Lower lobe of right lung (tissue), 2 donors: ENCODE measurements around the gene CSTB. TPM values are rescaled to one million over a fixed set of nuclear protein-coding genes. Genes with fewer than 3 reads are reported as not detected.

Source experiments
- ATAC-seq, 2 donors: fragments of 200-7000 bp; cut with Tn5 transposase; one replicate each; pipeline ENCODE4 v1.9.1; 2020 to 2022; ENCODE audit warnings: mild to moderate bottlenecking in 2 of 2, moderate library complexity in 2 of 2
- DNase-seq: peaks from one replicate; pipeline ENCODE4 v3.0.0-alpha.2; 2020
- H3K27ac ChIP-seq: fragments of 200-600 bp; one replicate; pipeline ENCODE4 v1.8.0; 2022
- H3K27me3 ChIP-seq: fragments of 200-600 bp; one replicate; pipeline ENCODE4 v1.8.0; 2022; ENCODE audit warnings: low read depth
- H3K36me3 ChIP-seq: fragments of 200-600 bp; one replicate; pipeline ENCODE4 v1.8.0; 2022; ENCODE audit warnings: mild to moderate bottlenecking
- H3K4me1 ChIP-seq: fragments of 200-600 bp; one replicate; pipeline ENCODE4 v1.8.0; 2022
- H3K4me3 ChIP-seq: fragments of 200-600 bp; one replicate; pipeline ENCODE4 v1.8.0; 2022; ENCODE audit warnings: mild to moderate bottlenecking
- H3K9me3 ChIP-seq: fragments of 200-600 bp; one replicate; pipeline ENCODE4 v1.8.0; 2022
- intact Hi-C: fragments of 100-400 bp; cut with DNase I; formaldehyde crosslinking; loops from one replicate; pipeline ENCODE4 v1.11.0; 2022
- total RNA-seq: library from RNA; stranded (reverse); fragmentation: NEBNext Ultra II Directional; extraction: Animal tissue kit (Norgen Biotek cat#: 25700); gene quantifications from one replicate; pipeline ENCODE4 v1.2.1, GENCODE V29; 2021
- TF ChIP-seq, protein P1 (sequence below): fragments of 200-600 bp; IDR thresholded peaks from one replicate; pipeline ENCODE4 v1.8.0; 2022; ENCODE audit warnings: antibody characterized with exemption, mild to moderate bottlenecking
- donor health status: DM: no; HTN: yes; CAD: no; lungs with severe emphysema.

Gene CSTB
- total RNA-seq, 1 donor from 2014 or later: 154 TPM

DNA sequence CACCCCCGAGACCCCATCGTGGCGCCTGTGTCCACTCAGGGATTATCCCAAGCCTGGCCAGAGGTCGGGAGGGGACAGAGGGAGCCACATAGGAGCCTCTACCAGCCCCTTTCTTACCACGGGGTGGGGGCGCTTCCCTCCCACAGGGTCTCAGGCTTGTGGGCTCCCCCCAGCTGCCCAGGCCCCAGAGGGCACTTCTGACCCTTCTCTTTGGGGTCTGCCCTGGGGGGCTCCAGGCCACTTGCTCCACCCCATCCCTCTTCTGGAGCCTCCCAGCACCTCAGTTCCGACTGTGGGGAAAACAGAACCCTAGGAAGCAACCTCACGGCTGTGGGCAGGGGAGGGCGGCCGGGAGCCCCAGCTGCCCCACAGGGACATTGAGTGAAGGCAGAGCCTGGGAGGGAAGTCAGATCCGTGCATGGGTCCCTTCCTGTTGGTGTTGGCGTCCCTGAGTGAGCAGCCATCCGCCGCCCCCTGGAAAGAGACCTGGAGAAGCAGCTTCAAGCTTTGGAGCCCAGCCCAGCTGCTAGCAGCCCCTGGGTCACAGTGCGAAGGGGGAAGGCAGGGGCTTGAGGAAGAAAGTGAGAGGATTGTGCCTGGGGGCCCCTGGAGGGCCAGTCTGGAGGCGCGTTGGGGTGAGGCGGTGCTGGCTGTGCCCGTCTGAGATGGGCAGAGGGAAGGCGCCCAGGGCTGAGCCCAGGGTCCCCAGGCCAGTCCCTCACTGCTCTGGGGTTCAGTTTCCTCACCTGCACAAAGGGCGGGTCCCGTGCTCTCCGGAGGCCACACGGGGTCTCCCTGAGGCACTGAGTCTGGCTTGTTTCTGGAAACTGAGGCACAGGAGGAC, 35.4 kb upstream of the CSTB start:
- DNase-seq: no peak
- Histone ChIP-seq H3K27ac (peak overlapping the region; percentile 32), H3K9me3 (no peaks in the 10 kb centered on the region), H3K4me3 (peak overlapping the region; percentile 47), H3K27me3 (no peaks in the 10 kb centered on the region), H3K36me3 (peaks cover 7% of the 10 kb centered on the region), H3K4me1 (peaks cover 24% of the 10 kb centered on the region)
- TF ChIP-seq, protein P1, sequence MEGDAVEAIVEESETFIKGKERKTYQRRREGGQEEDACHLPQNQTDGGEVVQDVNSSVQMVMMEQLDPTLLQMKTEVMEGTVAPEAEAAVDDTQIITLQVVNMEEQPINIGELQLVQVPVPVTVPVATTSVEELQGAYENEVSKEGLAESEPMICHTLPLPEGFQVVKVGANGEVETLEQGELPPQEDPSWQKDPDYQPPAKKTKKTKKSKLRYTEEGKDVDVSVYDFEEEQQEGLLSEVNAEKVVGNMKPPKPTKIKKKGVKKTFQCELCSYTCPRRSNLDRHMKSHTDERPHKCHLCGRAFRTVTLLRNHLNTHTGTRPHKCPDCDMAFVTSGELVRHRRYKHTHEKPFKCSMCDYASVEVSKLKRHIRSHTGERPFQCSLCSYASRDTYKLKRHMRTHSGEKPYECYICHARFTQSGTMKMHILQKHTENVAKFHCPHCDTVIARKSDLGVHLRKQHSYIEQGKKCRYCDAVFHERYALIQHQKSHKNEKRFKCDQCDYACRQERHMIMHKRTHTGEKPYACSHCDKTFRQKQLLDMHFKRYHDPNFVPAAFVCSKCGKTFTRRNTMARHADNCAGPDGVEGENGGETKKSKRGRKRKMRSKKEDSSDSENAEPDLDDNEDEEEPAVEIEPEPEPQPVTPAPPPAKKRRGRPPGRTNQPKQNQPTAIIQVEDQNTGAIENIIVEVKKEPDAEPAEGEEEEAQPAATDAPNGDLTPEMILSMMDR: no peak
- ATAC-seq: peak; percentile 2 to 10
- intact Hi-C loops: no loop called here

DNA sequence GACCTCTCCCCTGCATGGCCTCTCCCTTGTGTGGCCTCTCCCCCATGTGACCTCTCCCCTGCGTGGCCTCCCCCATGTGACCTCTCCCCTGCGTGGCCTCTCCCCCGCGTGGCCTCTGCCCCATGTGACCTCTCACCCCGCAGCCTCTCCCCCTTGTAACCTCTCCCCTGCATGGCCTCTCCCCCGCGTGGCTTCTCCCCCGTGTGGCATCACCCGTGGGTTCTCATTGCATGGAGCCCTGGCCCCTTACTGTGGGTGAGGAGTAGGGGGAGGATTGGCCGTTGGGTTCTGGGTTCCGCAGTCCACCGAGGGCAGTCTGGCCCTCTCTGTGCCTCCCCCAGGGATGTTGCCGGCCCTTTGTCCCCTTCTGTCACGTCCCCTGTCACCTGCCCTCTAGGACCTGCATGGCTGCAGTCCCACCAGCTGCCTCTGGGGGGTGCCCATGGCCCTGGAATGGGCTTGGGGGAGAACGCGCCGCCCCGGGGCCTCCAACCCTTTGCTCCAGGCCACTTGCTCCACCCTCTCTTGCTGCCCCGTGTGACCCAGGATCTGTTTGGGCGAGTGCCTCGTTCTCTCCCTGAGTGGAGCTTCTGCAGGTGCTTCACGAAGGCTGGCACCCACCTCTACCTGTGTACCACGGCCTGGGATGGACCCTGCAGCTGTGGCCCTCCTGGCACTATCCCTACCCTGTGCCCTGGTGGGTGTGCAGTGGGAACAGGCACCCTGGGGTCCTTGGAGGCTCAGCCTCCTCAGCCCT, 34.6 kb upstream of the CSTB start:
- intact Hi-C loops: no loop called here
- ATAC-seq (peak; percentile 89 to 94), DNase-seq (peak; percentile 94)
- H3K27me3 ChIP-seq: no peaks in the 10 kb centered on the region
- no peak overlapping the region for H3K27ac ChIP-seq
- H3K9me3 ChIP-seq: no peaks in the 10 kb centered on the region
- H3K4me3 ChIP-seq: peak overlapping the region; percentile 47
- peaks cover 24% of the 10 kb centered on the region for H3K4me1 ChIP-seq
- TF ChIP-seq, protein P1: peak; percentile 96
- H3K36me3 ChIP-seq: peaks cover 10% of the 10 kb centered on the region

DNA sequence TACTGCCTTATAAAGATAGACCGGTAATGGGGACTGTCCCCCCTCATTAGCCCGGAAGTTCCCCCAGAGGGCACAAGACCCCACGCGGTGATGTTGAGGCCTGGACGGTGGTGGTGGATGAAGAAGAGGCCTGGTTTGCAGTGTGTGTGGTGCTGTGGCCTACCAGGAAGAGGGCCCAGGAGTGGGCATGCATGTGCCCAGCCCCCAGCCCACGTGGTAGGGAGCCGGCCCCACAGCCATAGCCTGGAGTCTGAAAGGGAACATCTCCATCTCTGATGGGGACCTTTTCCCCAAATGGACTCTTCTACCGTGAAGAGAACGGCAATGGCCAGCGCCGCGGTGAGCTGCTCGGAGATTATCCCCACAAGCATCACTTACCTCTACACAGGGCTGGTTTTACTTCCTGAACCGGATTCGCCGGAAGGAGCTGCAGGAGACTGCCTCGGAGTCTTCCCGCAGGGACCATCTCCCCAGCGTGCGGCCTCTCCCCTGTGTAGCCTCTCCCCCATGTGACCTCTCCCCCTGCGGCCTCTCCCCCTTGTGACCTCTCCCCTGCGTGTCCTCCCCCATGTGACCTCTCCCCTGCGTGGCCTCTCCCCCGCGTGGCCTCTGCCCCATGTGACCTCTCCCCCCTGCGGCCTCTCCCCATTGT, 33.9 kb upstream of the CSTB start:
- DNase-seq: peak; percentile 75
- no peaks in the 10 kb centered on the region for H3K27me3 ChIP-seq
- no peak for ATAC-seq
- H3K9me3 ChIP-seq: no peaks in the 10 kb centered on the region
- TF ChIP-seq, protein P1: no peak
- no peak overlapping the region for H3K4me3 ChIP-seq
- H3K36me3 ChIP-seq: peaks cover 10% of the 10 kb centered on the region
- H3K4me1 ChIP-seq: peaks cover 24% of the 10 kb centered on the region
- intact Hi-C loops: no loop called here
- H3K27ac ChIP-seq: no peak overlapping the region

DNA sequence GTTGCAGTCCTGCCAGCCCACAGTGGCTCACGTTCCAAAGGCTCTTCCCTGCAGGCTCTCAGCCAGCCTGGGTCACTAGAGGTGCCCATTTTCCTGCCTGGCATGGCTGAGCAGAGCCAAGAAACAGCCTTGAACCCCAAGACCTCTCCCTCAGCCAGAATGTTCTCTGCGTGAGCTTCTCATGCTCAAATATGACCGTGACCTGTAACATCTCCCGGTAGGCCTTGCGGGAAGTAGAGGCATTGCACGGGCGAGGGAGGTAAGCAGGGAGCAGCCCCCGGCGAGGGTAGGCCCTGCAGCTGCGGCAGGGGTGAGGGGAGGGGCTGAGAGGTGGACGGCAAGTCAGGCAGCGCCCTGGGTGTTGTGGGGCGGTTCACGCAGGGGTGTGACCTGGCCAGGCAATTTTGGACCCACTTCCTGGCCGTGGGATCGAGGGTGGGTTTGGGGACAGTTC, 33.3 kb upstream of the CSTB start:
- Histone ChIP-seq H3K9me3 (no peaks in the 10 kb centered on the region), H3K4me1 (peaks cover 24% of the 10 kb centered on the region), H3K27ac (no peak overlapping the region), H3K27me3 (no peaks in the 10 kb centered on the region), H3K4me3 (no peak overlapping the region), H3K36me3 (peaks cover 10% of the 10 kb centered on the region)
- ATAC-seq: no peak
- intact Hi-C loops: no loop called here
- no peak for DNase-seq
- TF ChIP-seq, protein P1: no peak

DNA sequence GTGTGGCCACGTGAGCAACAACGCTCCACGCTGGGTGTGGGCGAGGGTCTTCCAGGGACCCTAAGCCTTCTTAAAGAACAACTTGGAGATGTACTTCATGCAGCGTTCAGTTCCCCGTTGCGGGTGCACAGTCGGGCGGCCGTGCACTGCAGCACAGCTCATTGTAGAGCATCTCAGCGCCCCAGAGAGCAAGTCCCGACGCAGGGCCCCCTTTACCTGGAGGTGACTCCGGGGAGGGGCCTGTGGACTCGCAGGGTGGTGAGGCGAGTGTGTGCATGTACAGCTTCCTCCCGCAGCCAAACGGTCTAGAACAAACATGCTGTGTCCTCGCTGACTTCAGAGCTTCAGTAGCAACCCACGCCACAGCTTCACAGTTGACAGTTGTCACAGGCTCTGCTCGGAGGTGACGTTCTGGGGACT, 32.7 kb upstream of the CSTB start:
- intact Hi-C loops: no loop called here
- no peak for DNase-seq
- H3K9me3 ChIP-seq: no peaks in the 10 kb centered on the region
- H3K36me3 ChIP-seq: peaks cover 15% of the 10 kb centered on the region
- no peak overlapping the region for H3K27ac ChIP-seq
- H3K4me1 ChIP-seq: peaks cover 24% of the 10 kb centered on the region
- no peaks in the 10 kb centered on the region for H3K27me3 ChIP-seq
- ATAC-seq: no peak
- TF ChIP-seq, protein P1: no peak
- H3K4me3 ChIP-seq: no peak overlapping the region
